GM19452 (cell line): ENCODE results near the gene GFAP.

Source experiments
- ATAC-seq: cut with Tn5 transposase; IDR thresholded peaks from one replicate; pipeline ENCODE4 v1.9.1; 2021; ENCODE audit not compliant: unreplicated experiment

GFAP gene

GRCh38 chr17:44903012-44903685 is 12.2 kb downstream of the GFAP start:
- no peak for ATAC-seq

GRCh38 chr17:44902135-44902760 is 13.1 kb downstream of the GFAP start:
- ATAC-seq, result no peak

GRCh38 chr17:44901411-44901921 is 13.8 kb downstream of the GFAP start:
- no peak for ATAC-seq

- no peak for ATAC-seq
Observed at GRCh38 chr17:44900894-44901293, 14.4 kb downstream of the GFAP start.

- ATAC-seq, result peak; percentile 69
Observed at GRCh38 chr17:44899074-44899782, 16.1 kb downstream of the GFAP start, which contains the start of gene EFTUD2. EFTUD2 (minus strand) TSS chr17:44899445; CDS start chr17:44894521, 4,924 bp downstream.

- ATAC-seq, result no peak
Observed at GRCh38 chr17:44898768-44899073, 16.6 kb downstream of the GFAP start.

- ATAC-seq, result no peak
Observed at GRCh38 chr17:44894642-44895041, 20.7 kb downstream of the GFAP start.

- ATAC-seq, result no peak
Observed at GRCh38 chr17:44892250-44892649, 23.1 kb downstream of the GFAP start.

- ATAC-seq, result no peak
Observed at GRCh38 chr17:44889003-44889402, 26.3 kb downstream of the GFAP start.

- ATAC-seq, result no peak
Observed at GRCh38 chr17:44887971-44888954, 27.0 kb downstream of the GFAP start.

- ATAC-seq, result no peak
Observed at GRCh38 chr17:44887016-44887415, 28.3 kb downstream of the GFAP start.

GRCh38 chr17:44884941-44885340 is 30.4 kb downstream of the GFAP start:
- ATAC-seq, result no peak

- no peak for ATAC-seq
Observed at GRCh38 chr17:44881145-44881544, 34.2 kb downstream of the GFAP start.

GRCh38 chr17:44880062-44880461 is 35.2 kb downstream of the GFAP start:
- ATAC-seq, result no peak

- ATAC-seq, result no peak
Observed at GRCh38 chr17:44879376-44879775, 35.9 kb downstream of the GFAP start.

GRCh38 chr17:44878627-44879221 is 36.6 kb downstream of the GFAP start:
- no peak for ATAC-seq

GRCh38 chr17:44877121-44877520 is 38.2 kb downstream of the GFAP start:
- ATAC-seq, result no peak

- ATAC-seq, result no peak
Observed at GRCh38 chr17:44875761-44876160, 39.5 kb downstream of the GFAP start.

GRCh38 chr17:44872131-44872768 is 43.0 kb downstream of the GFAP start:
- no peak for ATAC-seq

GRCh38 chr17:44871556-44871955 is 43.7 kb downstream of the GFAP start:
- ATAC-seq, result no peak
